Measurements from ENCODE around the gene OR51F1. TPM values are rescaled to one million over a fixed set of nuclear protein-coding genes. Genes with fewer than 3 reads are reported as not detected.

OR51F1 gene
- total RNA-seq, 2 experiments from 2014 or later = not detected

Other genes starting within 250 kb of the OR51F1 start
- not detected for gene OR52M1, start 224.7 kb downstream of the OR51F1 start, total RNA-seq
- not detected for gene OR52I2, start 188.2 kb downstream of the OR51F1 start, total RNA-seq
- not detected for gene OR52I1, start 175.9 kb downstream of the OR51F1 start, total RNA-seq
- 10 to 100 TPM in 1 of 2 experiments, 1 to 10 TPM in 1; 9.8 to 10.2 TPM for gene TRIM68, start 161.7 kb downstream of the OR51F1 start, total RNA-seq
- not detected for gene OR51D1, start 132.5 kb downstream of the OR51F1 start, total RNA-seq
- not detected for gene OR51E1, start 126.0 kb downstream of the OR51F1 start, total RNA-seq
- not detected for gene OR51E2, start 72.1 kb downstream of the OR51F1 start, total RNA-seq
- gene MMP26, start 65.2 kb downstream of the OR51F1 start, total RNA-seq = not detected
- gene OR52R1, start 34.4 kb upstream of the OR51F1 start, total RNA-seq = not detected
- not detected for gene OR51F2, start 51.4 kb upstream of the OR51F1 start, total RNA-seq
- not detected for gene OR51S1, start 79.3 kb upstream of the OR51F1 start, total RNA-seq
- gene OR51T1, start 112.0 kb upstream of the OR51F1 start, total RNA-seq = not detected
- not detected for gene OR51A7, start 133.8 kb upstream of the OR51F1 start, total RNA-seq
- not detected for gene OR51G2, start 149.4 kb upstream of the OR51F1 start, total RNA-seq
- not detected for gene OR51G1, start 154.4 kb upstream of the OR51F1 start, total RNA-seq
- not detected for gene OR51A4, start 177.7 kb upstream of the OR51F1 start, total RNA-seq
- not detected for gene OR51A2, start 185.8 kb upstream of the OR51F1 start, total RNA-seq
- not detected for gene OR51L1, start 224.9 kb upstream of the OR51F1 start, total RNA-seq

Data from activated CD8-positive, alpha-beta memory T cell treated with anti-CD3 and anti-CD28 coated beads for 36 hours (primary cell).